ENCODE results near the gene MOV10L1.
"Not testable (repeated sequence)": the region's sequence is repeated elsewhere in the genome, so short reads cannot be mapped to it uniquely, and the experiment has no call there.

The MOV10L1 gene

DNA sequence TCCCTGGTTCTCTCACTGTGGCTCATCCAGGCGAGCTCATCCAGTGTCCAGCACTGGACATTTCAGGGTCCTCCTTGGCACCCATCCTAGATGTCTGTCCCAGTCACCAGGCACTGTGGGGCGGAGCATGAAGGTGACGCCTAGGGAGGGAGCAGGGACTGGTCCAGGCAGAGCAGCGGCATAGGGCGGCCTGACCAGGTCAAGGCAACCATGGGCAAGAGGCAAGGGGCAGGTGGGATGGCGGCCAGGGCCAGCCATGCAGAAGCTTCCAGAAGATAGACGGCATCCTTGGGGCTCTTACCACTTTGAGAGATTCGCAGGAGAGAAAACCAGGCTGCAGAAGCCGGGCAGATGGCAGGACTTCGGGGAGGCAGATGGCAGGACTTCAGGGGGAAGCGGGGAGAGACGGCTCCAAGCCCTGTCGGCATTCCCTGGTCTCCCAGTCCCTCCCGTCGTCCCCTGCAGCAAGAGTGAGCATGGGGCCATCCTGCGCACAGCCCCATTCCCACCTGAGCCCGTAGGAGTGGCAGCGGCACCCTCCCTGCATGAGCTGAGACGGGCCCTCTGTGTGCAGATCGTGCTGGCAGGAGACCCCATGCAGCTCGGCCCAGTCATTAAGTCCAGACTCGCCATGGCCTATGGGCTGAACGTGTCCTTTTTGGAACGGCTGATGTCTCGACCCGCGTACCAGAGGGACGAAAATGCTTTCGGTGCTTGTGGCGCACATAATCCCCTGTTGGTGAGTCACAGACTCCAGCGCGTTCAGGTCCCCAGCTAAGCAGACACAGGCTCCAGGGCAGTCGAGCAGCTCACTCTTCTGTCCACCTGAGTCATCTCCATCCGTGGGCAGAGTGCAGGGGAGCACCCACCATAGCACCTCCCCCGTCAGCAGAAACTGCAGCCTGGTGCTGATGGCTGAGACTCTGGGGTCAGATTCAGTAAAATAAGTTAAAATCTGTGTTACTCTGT lies 60.6 kb downstream of the MOV10L1 start:
- Mint-ChIP-seq H3K36me3 (ENCODE audit: low read depth) (no peaks in the 10 kb centered on the region), H3K27ac (no peak overlapping the region), H3K9me3 (no peaks in the 10 kb centered on the region), H3K27me3 (ENCODE audit: low read depth) (no peaks in the 10 kb centered on the region), H3K4me3 (no peak overlapping the region), H3K4me1 (ENCODE audit: low read depth) (no peaks in the 10 kb centered on the region)
- no peak for DNase-seq (ENCODE audit: low spot score)

DNA sequence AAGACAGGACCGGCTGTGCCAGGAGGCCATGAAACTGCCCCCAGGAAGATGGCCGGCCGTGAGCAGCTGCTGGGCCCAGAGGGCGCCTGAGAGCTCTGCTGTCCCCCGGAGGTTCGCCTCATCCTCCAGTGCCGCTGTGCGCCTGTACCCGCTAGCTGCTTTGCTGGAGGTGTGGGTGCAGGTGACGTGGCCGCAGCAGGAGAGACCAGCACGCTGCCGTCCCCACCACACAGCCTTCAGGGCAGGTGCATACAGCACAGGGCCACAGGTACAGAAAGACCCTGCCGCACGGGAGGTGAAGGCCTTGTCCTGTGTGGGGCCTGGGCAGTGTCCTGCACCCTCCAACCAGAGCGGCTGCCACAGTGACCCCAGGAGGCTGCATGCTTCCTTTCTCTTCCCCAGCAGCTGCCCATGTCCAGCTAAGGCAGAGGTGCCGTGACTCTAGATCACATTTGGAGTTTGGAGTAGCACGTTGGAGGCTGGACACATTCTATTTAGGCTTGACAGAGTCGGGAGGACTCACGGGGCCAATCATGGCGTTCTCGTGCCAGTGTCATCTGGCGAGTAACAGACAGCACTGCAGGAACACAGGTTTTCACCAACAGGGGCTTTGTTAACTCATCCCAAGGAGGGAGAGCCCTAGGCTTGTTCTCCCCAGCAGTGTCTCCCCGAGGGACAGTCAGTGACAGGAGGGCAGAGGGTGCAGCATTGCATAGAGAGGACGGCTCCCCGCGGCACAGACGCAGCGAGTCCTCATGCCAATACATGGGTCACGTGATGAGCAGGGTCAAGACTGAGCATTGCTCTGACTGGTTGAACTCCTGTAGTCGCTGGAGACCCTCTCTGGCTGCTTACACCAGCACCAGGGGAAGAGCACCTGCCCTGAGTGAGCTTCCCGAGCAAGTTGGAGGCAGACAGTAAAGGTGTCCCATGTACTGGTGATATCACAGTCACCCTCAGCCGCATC lies 62.0 kb downstream of the MOV10L1 start:
- no peaks in the 10 kb centered on the region for H3K27me3 Mint-ChIP-seq (ENCODE audit: low read depth)
- H3K9me3 Mint-ChIP-seq: no peaks in the 10 kb centered on the region
- DNase-seq (ENCODE audit: low spot score): no peak
- no peaks in the 10 kb centered on the region for H3K36me3 Mint-ChIP-seq (ENCODE audit: low read depth)
- no peak overlapping the region for H3K27ac Mint-ChIP-seq
- no peak overlapping the region for H3K4me3 Mint-ChIP-seq
- no peaks in the 10 kb centered on the region for H3K4me1 Mint-ChIP-seq (ENCODE audit: low read depth)

DNA sequence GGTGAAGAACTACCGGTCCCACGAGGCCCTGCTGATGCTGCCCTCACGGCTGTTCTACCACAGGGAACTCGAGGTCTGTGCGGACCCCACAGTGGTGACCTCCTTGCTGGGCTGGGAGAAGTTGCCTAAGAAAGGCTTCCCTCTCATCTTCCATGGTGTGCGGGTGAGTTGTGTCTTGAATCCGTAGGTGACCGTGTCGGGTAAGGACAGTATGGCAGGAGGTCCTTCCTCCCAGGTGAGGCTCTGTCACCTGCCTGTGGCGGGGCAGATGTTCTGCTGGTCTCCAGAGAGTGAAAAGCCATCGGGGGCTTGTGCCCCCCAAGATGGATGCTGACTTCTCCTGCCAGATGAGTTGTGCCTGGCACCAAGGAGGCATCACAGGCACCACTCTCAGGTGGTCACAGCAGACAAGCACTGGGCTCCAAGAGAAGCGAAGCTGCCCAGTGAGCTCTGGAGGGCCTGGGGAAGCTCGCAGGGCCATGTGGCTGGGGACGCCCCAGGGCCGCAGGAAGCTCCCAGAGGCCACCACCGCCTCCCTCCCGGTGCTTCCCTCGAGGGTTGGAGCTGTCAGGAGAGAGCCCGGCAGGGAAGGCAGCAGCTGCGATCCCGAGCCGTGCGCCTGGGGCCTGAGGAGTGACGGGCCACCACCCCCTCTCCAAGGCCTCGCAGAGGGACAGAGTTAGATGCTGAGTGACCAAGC lies 63.4 kb downstream of the MOV10L1 start:
- H3K27ac Mint-ChIP-seq: no peak overlapping the region
- H3K36me3 Mint-ChIP-seq (ENCODE audit: low read depth): no peaks in the 10 kb centered on the region
- peaks cover 6% of the 10 kb centered on the region for H3K27me3 Mint-ChIP-seq (ENCODE audit: low read depth)
- H3K9me3 Mint-ChIP-seq: no peaks in the 10 kb centered on the region
- DNase-seq (ENCODE audit: low spot score): no peak
- H3K4me3 Mint-ChIP-seq: no peak overlapping the region
- no peaks in the 10 kb centered on the region for H3K4me1 Mint-ChIP-seq (ENCODE audit: low read depth)

DNA sequence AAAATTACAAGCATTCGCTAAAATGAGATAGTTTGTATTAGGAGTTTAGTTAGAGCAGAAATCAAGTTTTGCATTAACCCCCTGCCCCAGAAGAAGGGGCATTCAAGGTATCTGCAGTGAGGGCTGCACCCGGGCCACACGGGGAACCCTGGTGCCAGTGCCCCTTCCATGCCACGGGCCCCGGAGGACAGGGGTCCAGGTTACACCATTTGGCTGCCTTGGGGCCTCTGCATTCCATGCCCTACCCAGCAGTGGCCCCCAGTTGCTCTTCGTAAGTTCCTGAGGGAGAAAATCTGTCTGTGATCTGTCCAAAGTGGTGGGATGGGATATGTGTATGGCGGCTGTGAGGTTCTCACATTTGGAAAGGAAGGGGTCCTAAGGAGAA lies 63.9 kb downstream of the MOV10L1 start:
- DNase-seq (ENCODE audit: low spot score): no peak
- no peaks in the 10 kb centered on the region for H3K36me3 Mint-ChIP-seq (ENCODE audit: low read depth)
- H3K9me3 Mint-ChIP-seq: no peaks in the 10 kb centered on the region
- H3K4me1 Mint-ChIP-seq (ENCODE audit: low read depth): no peaks in the 10 kb centered on the region
- H3K27me3 Mint-ChIP-seq (ENCODE audit: low read depth): peaks cover 6% of the 10 kb centered on the region
- no peak overlapping the region for H3K4me3 Mint-ChIP-seq
- H3K27ac Mint-ChIP-seq: no peak overlapping the region

DNA sequence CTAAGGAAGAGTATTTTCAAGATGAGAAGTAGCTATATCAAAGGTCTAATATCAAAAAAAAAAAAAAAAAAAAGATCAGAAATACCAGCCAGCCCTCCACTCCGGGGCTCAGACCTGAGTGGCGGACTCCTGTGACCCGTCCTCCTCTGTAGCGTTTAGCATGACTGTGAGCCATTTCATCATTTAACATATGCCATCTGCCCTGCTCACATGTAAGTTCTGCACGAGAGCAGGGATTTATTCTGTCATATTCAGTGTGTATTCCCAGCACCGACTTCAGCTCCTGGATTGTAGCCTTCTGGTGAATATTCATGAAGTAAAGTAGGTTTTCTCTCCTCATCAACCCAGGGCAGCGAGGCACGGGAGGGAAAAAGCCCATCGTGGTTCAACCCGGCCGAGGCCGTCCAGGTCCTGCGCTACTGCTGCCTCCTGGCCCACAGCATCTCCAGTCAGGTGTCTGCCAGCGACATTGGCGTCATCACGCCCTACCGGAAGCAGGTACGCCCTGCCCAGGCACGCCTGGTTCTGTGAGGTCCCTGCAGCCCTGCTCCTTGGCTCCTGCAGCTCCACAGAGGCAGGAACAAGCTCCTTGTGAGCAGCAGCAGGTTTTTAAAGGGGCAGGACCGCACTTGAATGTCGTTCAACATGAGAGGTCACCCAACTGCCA lies 68.0 kb downstream of the MOV10L1 start:
- Mint-ChIP-seq H3K27ac (no peak overlapping the region), H3K27me3 (ENCODE audit: low read depth) (peaks cover 10% of the 10 kb centered on the region), H3K36me3 (ENCODE audit: low read depth) (no peaks in the 10 kb centered on the region), H3K4me1 (ENCODE audit: low read depth) (no peaks in the 10 kb centered on the region), H3K9me3 (no peaks in the 10 kb centered on the region), H3K4me3 (no peak overlapping the region)
- no peak for DNase-seq (ENCODE audit: low spot score)

DNA sequence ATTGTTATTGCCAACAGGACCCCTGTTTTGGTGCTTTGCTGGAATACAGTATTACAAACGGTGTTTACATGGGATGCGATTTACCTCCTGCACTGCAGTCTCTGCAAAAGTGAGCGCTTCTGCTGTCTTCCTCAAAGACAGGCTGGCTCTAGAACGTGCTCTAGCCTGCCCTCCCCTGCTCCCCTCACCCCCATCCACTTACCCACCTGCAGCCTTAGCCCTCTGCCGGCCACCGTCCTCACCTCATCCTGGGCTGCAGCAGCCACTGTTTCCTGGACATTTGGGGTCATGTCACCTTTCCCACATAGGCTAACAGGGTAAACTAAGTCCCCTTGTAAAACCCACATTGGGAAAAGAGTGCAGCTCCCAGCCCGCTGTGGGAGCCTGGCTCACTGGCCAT lies 71.1 kb downstream of the MOV10L1 start:
- Mint-ChIP-seq H3K4me1 (ENCODE audit: low read depth) (no peaks in the 10 kb centered on the region), H3K9me3 (no peaks in the 10 kb centered on the region), H3K36me3 (ENCODE audit: low read depth) (no peaks in the 10 kb centered on the region), H3K27ac (no peak overlapping the region), H3K4me3 (no peak overlapping the region), H3K27me3 (ENCODE audit: low read depth) (peaks cover 10% of the 10 kb centered on the region)
- DNase-seq (ENCODE audit: low spot score): no peak

DNA sequence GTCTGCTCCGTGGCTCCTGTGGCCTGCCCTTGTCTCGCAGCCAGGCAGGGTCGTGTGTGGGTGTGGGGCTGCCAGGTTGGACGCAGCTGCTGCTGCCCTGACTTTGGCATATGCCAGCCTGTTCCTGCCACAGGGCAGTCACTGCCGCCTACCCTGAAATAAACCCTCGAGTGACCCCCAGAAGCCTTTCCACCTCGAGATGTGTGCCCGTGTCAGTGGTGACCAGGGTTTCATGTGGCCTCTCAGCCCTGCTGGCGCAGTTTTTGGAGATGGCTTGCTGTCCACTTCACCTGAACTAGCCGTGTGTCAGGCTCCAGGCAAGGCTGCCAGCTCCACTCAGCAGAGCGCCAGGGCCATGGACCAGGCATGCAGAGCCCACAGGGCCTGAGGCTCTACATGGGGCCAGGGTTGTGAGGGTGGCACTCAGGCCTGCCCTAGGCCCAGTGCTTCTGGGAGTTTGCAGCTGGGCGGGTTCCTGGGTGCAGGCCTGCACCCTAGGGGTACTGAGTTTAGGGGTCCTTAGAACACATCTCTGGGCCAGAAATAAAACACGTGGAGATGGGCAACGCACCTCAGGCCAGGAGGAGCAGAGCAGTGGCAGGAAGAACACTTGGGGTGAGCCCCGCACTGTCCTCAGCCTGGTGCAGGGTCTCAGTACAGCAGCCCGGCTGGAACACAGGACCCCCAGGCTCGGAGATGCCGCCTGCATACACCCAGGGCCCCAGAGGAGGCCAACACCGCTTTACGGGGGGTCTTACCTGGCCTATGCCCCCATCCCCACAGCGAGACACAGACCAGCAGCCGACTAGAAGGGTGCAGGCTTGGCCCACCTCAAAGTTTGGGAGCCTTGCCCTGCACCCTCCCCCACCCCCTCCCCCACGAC lies 71.9 kb downstream of the MOV10L1 start:
- Mint-ChIP-seq H3K27ac (no peak overlapping the region), H3K4me3 (no peak overlapping the region), H3K9me3 (no peaks in the 10 kb centered on the region), H3K36me3 (ENCODE audit: low read depth) (no peaks in the 10 kb centered on the region), H3K4me1 (ENCODE audit: low read depth) (no peaks in the 10 kb centered on the region), H3K27me3 (ENCODE audit: low read depth) (peaks cover 10% of the 10 kb centered on the region)
- no peak for DNase-seq (ENCODE audit: low spot score)

DNA sequence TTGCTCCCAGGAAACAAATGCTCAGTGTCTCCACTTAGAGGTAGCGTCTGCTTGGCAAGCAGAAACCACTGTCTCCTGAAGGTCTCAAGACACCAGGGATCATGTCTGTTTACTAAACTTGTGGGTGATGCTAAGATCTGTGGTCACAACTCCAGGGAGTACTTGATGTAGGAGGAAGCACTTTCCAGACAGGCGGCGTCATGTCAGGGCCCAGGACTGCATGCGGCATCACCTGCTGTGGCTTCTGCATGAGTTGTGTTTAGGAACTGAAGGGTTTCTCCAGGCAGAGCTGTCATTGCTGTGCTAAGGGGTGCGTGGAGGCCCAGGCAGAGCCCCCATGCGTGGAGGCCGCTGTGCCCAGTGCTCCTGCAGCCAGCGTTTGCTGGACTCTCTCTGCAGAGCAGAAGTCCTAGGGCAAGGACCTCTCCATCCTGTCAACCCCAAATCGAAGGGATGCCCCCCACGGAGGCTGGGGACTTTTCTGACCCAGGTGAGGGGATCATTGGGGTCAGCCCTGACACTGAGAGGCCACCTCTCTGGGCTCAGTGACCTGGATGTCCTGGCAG lies 72.7 kb downstream of the MOV10L1 start:
- DNase-seq (ENCODE audit: low spot score): no peak
- H3K4me3 Mint-ChIP-seq: no peak overlapping the region
- H3K27ac Mint-ChIP-seq: no peak overlapping the region
- H3K36me3 Mint-ChIP-seq (ENCODE audit: low read depth): no peaks in the 10 kb centered on the region
- H3K9me3 Mint-ChIP-seq: no peaks in the 10 kb centered on the region
- H3K4me1 Mint-ChIP-seq (ENCODE audit: low read depth): no peaks in the 10 kb centered on the region
- H3K27me3 Mint-ChIP-seq (ENCODE audit: low read depth): peaks cover 9% of the 10 kb centered on the region

DNA sequence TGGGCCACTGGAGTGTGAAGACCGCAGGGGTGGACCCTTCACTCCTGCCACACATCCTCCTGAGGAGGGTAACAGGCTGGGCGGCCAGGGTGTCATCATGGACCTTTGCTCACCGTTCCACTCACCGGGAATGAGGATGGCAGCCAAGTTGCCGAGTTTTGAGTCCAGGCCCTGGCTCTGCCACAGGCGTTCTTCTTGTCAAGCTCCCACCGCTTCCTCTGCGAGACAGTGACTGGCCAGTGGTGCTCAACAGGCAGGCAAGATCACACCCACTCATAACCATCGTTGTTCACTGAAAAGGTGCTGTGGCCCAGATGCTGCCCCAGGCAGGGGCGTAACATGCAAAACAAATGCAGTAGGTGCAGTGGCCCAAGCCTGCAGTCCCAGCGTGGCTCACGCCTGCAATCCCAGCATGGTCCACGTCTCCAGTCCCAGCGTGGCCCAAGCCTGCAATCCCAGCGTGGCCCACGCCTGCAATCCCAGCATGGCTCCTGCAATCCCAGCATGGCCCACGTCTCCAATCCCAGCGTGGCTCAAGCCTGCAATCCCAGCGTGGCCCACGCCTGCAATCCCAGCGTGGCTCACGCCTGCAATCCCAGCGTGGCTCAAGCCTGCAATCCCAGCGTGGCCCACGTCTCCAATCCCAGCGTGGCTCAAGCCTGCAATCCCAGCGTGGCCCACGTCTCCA lies 75.8 kb downstream of the MOV10L1 start:
- peaks cover 3% of the 10 kb centered on the region for H3K4me1 Mint-ChIP-seq (ENCODE audit: low read depth)
- H3K9me3 Mint-ChIP-seq: no peaks in the 10 kb centered on the region
- no peak overlapping the region for H3K27ac Mint-ChIP-seq
- DNase-seq (ENCODE audit: low spot score): no peak
- no peak overlapping the region for H3K4me3 Mint-ChIP-seq
- H3K27me3 Mint-ChIP-seq (ENCODE audit: low read depth): peaks cover 19% of the 10 kb centered on the region
- H3K36me3 Mint-ChIP-seq (ENCODE audit: low read depth): no peaks in the 10 kb centered on the region

DNA sequence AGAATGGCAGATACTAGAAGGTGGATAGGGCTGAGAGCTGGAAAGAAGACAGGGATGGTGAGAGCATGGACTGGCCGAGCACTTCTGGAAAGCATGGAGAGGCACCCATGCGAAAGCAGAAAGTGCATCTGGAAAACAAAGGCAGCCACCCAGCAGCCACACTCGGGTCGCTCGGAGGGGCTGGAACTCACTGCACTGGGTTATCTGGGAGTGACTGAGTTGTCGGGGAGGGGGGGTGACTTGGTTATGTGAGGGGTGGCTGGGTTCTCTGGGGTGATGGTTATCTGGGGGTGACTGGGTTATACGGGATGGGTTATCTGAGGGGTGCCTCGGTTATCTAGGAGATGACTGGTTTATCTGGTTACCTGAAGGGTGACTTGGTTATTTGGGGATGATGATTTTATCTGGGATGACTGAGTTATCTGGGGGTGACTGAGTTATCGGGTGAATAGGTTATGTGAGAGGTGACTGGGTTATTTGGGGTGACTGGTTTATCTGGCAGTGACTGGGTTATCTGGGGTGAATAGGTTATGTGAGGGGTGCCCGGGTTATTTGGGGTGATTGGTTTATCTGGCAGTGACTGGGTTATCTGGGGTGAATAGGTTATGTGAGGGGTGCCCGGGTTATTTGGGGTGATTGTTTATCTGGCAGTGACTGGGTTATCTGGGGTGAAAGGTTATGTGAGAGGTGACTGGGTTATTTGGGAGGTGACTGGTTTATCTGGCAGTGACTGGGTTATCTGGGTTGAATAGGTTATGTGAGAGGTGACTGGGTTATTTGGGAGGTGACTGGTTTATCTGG lies 78.1 kb downstream of the MOV10L1 start:
- no peaks in the 10 kb centered on the region for H3K9me3 Mint-ChIP-seq
- no peak overlapping the region for H3K27ac Mint-ChIP-seq
- no peak for DNase-seq (ENCODE audit: low spot score)
- H3K27me3 Mint-ChIP-seq (ENCODE audit: low read depth): peaks cover 26% of the 10 kb centered on the region
- no peaks in the 10 kb centered on the region for H3K36me3 Mint-ChIP-seq (ENCODE audit: low read depth)
- no peak overlapping the region for H3K4me3 Mint-ChIP-seq
- H3K4me1 Mint-ChIP-seq (ENCODE audit: low read depth): peaks cover 3% of the 10 kb centered on the region

DNA sequence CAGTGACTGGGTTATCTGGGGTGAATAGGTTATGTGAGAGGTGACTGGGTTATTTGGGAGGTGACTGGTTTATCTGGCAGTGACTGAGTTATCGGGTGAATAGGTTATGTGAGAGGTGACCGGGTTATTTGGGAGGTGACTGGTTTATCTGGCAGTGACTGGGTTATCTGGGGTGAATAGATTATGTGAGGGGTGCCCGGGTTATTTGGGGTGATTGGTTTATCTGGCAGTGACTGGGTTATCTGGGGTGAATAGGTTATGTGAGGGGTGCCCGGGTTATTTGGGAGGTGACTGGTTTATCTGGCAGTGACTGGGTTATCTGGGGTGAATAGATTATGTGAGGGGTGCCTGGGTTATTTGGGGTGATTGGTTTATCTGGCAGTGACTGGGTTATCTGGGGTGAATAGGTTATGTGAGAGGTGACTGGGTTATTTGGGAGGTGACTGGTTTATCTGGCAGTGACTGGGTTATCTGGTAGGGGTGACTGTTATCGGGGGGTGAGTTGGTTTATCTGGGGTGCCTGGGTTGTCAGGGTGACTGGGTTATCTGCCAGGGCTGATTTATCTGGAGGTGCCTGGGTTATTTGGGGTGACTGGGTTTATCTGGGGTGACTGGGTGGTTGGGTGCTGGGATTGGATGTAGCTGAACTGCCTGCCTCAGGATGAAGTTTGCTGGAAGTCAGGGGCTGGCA lies 78.8 kb downstream of the MOV10L1 start:
- not testable (repeated sequence) for H3K27ac Mint-ChIP-seq; H3K36me3 Mint-ChIP-seq (ENCODE audit: low read depth); H3K4me1 Mint-ChIP-seq (ENCODE audit: low read depth); DNase-seq (ENCODE audit: low spot score); H3K9me3 Mint-ChIP-seq
- H3K27me3 Mint-ChIP-seq (ENCODE audit: low read depth): peaks cover 26% of the 10 kb centered on the region
- H3K4me3 Mint-ChIP-seq: peak overlapping the region; percentile 69
